A549 (cell line): ENCODE data around the gene SFRP4. TPM values are rescaled to one million over a fixed set of nuclear protein-coding genes. Genes with fewer than 3 reads are reported as not detected.

Experiments used
- ATAC-seq, 2 experiments: fragments of 200-7000 bp in 1 of 2; fragments of >200 bp in 1 of 2; cut with Nextera tagmentation in 1 of 2; cut with Tn5 transposase in 1 of 2; 3 replicates each; pipeline versions ENCODE4 v1.8.0 to v1.9.1; 2018 to 2020; ENCODE audit warnings: mild to moderate bottlenecking in 1 of 2, moderate library complexity in 1 of 2
- CTCF ChIA-PET: fragments of 300-600 bp; sonication (Branson Sonifier 250); formaldehyde crosslinking; extraction: SDS; loops from one replicate; lab custom pipeline; 2021; ENCODE audit warnings: antibody characterized with exemption, inconsistent platforms; lab: Yijun Ruan, JAX
- POLR2A ChIA-PET: fragments of 350-600 bp; formaldehyde crosslinking; extraction: SDS; loops from one replicate; lab custom pipeline; 2021; ENCODE audit warnings: antibody characterized with exemption, inconsistent platforms; lab: Yijun Ruan, JAX
- DNase-seq, 2 experiments: peaks; one replicate each; pipeline versions ENCODE4 v3.0.0 to v3.0.0-alpha.2; 2011 to 2016; ENCODE audit warnings: low read depth in 1 of 2, low spot score in 1 of 2
- FAIRE-seq: peaks from 2 replicates; lab custom pipeline; 2011; peaks lifted over from hg19 to GRCh38; lab: Jason Lieb, UNC
- H3K27ac ChIP-seq, 2 experiments: fragments of >200 bp; sonication (Bioruptor Twin); formaldehyde crosslinking; 3 replicates each; pipeline ENCODE4 v1.5.1; 2016 to 2017
- H3K4me1 ChIP-seq: fragments of >200 bp; sonication (Bioruptor Twin); formaldehyde crosslinking; 3 replicates; pipeline ENCODE4 v1.6.1; 2016
- H3K4me2 ChIP-seq: fragments of >200 bp; sonication (Bioruptor Twin); formaldehyde crosslinking; 3 replicates; pipeline ENCODE4 v1.6.1; 2016
- H3K4me3 ChIP-seq: fragments of >200 bp; sonication (Bioruptor Twin); formaldehyde crosslinking; 3 replicates; pipeline ENCODE4 v1.5.1; 2016
- H3K9me3 ChIP-seq: fragments of >200 bp; sonication (Bioruptor Twin); formaldehyde crosslinking; 3 replicates; pipeline ENCODE4 v1.6.1; 2016
- CBX2 ChIP-seq: fragments of 200-600 bp; sonication (generic); IDR thresholded peaks from 2 replicates; pipeline ENCODE4 v1.6.1; 2016; ENCODE audit warnings: low read depth, mild to moderate bottlenecking, borderline replicate concordance
- CBX8 ChIP-seq: fragments of 200-600 bp; sonication (generic); IDR thresholded peaks from 2 replicates; pipeline ENCODE4 v1.6.1; 2016
- EP300 ChIP-seq, 2 experiments: fragments of >200 bp; sonication (Bioruptor Twin); formaldehyde crosslinking; IDR thresholded peaks; 2 replicates in 1 of 2; 3 replicates in 1 of 2; pipeline ENCODE4 v1.6.1; 2016 to 2017
- FOSB ChIP-seq: fragments of 250-450 bp; sonication (Bioruptor Pico); IDR thresholded peaks from 2 replicates; pipeline ENCODE4 v1.5.0; 2020; ENCODE audit warnings: mild to moderate bottlenecking, moderate library complexity
- FOXS1 ChIP-seq: fragments of 250-450 bp; sonication (Bioruptor Pico); IDR thresholded peaks from 2 replicates; pipeline ENCODE4 v1.5.0; 2020; ENCODE audit warnings: mild to moderate bottlenecking, moderate library complexity
- GATA3 ChIP-seq: IDR thresholded peaks from 2 replicates; pipeline ENCODE4 v1.6.1; 2012; ENCODE audit warnings: borderline replicate concordance
- HEYL ChIP-seq: fragments of 250-450 bp; sonication (Bioruptor Pico); IDR thresholded peaks from 2 replicates; pipeline ENCODE4 v1.8.0; 2021; ENCODE audit warnings: mild to moderate bottlenecking, moderate library complexity
- HOXA7 ChIP-seq: fragments of 250-450 bp; sonication (Bioruptor Pico); IDR thresholded peaks from 2 replicates; pipeline ENCODE4 v1.5.0; 2020; ENCODE audit warnings: mild to moderate bottlenecking, moderate library complexity
- HOXB13 ChIP-seq: fragments of 250-450 bp; sonication (Bioruptor Pico); IDR thresholded peaks from 2 replicates; pipeline ENCODE4 v1.5.0; 2020; ENCODE audit warnings: low read depth, mild to moderate bottlenecking, moderate library complexity
- JUN ChIP-seq, 2 experiments: fragments of >200 bp; sonication (Bioruptor Twin); formaldehyde crosslinking; IDR thresholded peaks; 2 replicates in 1 of 2; 3 replicates in 1 of 2; pipeline ENCODE4 v1.6.1; 2016 to 2017
- RAD21 ChIP-seq, 2 experiments: fragments of >200 bp in 1 of 2; sonication (Bioruptor Twin) in 1 of 2; formaldehyde crosslinking in 1 of 2; IDR thresholded peaks in 1 of 2; conservative IDR thresholded peaks in 1 of 2; 2 replicates in 1 of 2; 3 replicates in 1 of 2; pipeline ENCODE4 v1.6.1; 2012 to 2018; ENCODE audit warnings: inconsistent platforms in 1 of 2
- RFX5 ChIP-seq: fragments of 450-650 bp; IDR thresholded peaks from 2 replicates; pipeline ENCODE4 v1.7.1; 2014; ENCODE audit warnings: antibody characterized with exemption, mild to moderate bottlenecking, moderate library complexity
- TFCP2L1 ChIP-seq: fragments of 250-450 bp; sonication (Bioruptor Pico); IDR thresholded peaks from 2 replicates; pipeline ENCODE4 v1.5.0; 2021; ENCODE audit warnings: mild to moderate bottlenecking
- ZFP36 ChIP-seq: fragments of 450-650 bp; IDR thresholded peaks from 2 replicates; pipeline ENCODE4 v1.6.1; 2014; ENCODE audit warnings: borderline replicate concordance; ENCODE audit not compliant: partially characterized antibody
- ZNF302 ChIP-seq: fragments of 250-450 bp; sonication (Bioruptor Pico); IDR thresholded peaks from 2 replicates; pipeline ENCODE4 v1.9.0; 2021; ENCODE audit warnings: inconsistent platforms, mild to moderate bottlenecking, moderate library complexity
- ZSCAN20 ChIP-seq: fragments of 250-450 bp; sonication (Bioruptor Pico); IDR thresholded peaks from 2 replicates; pipeline ENCODE4 v1.8.0; 2022; ENCODE audit warnings: mild to moderate bottlenecking, moderate library complexity
- WGBS: methylation state at CpG from one replicate; pipeline ENCODE4 v1.1.6; 2017; ENCODE audit errors: missing lambda C conversion rate; 5-methylcytosine and 5-hydroxymethylcytosine counted together
- polyA plus RNA-seq, 4 experiments: library from polyadenylated mRNA; depleted of rRNA in 3 of 4; stranded (reverse); fragments of >200 nt; fragmentation: RNase III in 1 of 4; extraction: RNeasy Plus Mini Kit Qiagen cat#74134 plus additional on column Dnase treatment in 1 of 4; gene quantifications; 2 replicates in 3 of 4; 3 replicates in 1 of 4; pipeline ENCODE4 v1.2.3, GENCODE V29; 2011 to 2017
- TF ChIP-seq, protein P1 (sequence below): fragments of 450-650 bp; IDR thresholded peaks from 2 replicates; pipeline ENCODE4 v1.6.1; 2014; ENCODE audit warnings: antibody characterized with exemption
- TF ChIP-seq, protein P2 (sequence below): IDR thresholded peaks from 2 replicates; pipeline ENCODE4 v1.6.1; 2012
- TF ChIP-seq, protein P3 (sequence below): fragments of 200-600 bp; sonication (generic); IDR thresholded peaks from 2 replicates; pipeline ENCODE4 v1.6.1; 2016; ENCODE audit warnings: antibody characterized with exemption, mild to moderate bottlenecking, moderate library complexity

SFRP4 gene
- polyA plus RNA-seq, 2 of the 4 experiments (the other 2 are of a cell fraction), result 7.4 to 11.9 TPM

DNA sequence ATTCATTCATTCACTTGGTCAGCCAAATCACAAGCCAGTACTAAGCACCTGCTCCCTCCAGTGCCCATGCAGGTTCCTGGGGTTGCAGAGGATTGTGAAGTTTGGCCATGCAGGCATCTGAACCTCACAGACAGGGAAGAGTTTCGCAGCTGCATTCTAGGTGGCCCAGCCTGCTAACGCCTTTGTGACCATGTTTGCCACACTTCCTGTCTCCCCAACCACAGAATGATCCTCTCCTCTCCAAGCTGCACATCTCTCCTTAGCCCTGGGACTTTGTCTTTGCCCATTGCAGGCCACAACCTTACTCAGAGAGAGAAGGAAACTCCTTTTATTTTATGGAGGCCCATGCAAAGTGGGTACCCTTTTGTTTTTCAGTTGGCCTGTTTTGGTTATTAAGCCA lies 35.6 kb upstream of the SFRP4 start:
- DNase-seq (no peak), FAIRE-seq (no peak), ATAC-seq (no peak)
- H3K4me3 ChIP-seq, result no peak overlapping the region
- H3K27ac ChIP-seq, result no peak overlapping the region
- TF ChIP-seq CBX2, result no peak
- no peak for TF ChIP-seq RFX5
- no peak for TF ChIP-seq TFCP2L1 (CRISPR knock-in tag)
- no peak for TF ChIP-seq CBX8
- no peak for TF ChIP-seq HOXA7 (CRISPR knock-in tag)
- no peak for TF ChIP-seq RAD21 (conservative IDR thresholded peaks at IDR 0.05 in 1 of 2, IDR thresholded peaks at IDR 0.05 in 1 of 2)
- TF ChIP-seq HEYL (CRISPR knock-in tag), result no peak
- no peak for TF ChIP-seq GATA3
- TF ChIP-seq FOXS1 (CRISPR knock-in tag), result no peak
- no peak for TF ChIP-seq HOXB13 (CRISPR knock-in tag)
- TF ChIP-seq EP300 (IDR thresholded peaks at IDR 0.05), result no peak
- TF ChIP-seq, protein P1, sequence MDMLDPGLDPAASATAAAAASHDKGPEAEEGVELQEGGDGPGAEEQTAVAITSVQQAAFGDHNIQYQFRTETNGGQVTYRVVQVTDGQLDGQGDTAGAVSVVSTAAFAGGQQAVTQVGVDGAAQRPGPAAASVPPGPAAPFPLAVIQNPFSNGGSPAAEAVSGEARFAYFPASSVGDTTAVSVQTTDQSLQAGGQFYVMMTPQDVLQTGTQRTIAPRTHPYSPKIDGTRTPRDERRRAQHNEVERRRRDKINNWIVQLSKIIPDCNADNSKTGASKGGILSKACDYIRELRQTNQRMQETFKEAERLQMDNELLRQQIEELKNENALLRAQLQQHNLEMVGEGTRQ, result no peak
- no peak for TF ChIP-seq ZNF302 (CRISPR knock-in tag)
- no peak for TF ChIP-seq FOSB (CRISPR knock-in tag)
- TF ChIP-seq JUN (IDR thresholded peaks at IDR 0.05), result no peak
- no peak for TF ChIP-seq ZSCAN20 (CRISPR knock-in tag)
- POLR2A ChIA-PET, result no interaction called here
- H3K9me3 ChIP-seq, result no peaks in the 10 kb centered on the region
- no peaks in the 10 kb centered on the region for H3K4me1 ChIP-seq
- no peak overlapping the region for H3K4me2 ChIP-seq
- WGBS, result 100% methylated on average over 2 of the region's 2 CpGs
- CTCF ChIA-PET, result interaction anchor here (0.8 kb wide), 1 partner anchor 35 kb away, joined by 4 read pairs; the partner anchor contains the start of gene SFRP4

DNA sequence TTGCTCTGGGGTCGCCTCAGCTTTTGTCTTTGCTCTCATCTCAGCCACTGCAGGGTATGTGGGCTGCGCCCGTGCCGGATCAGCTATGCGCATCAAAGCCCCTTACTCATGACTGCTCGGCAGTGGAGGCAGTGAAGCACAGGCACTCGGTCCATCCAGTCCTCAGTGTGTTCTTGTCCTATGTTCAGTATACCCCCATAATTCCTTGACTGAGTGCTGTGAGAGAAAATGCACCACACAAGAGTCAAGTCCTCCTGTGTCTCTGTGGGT lies 31.3 kb upstream of the SFRP4 start:
- ATAC-seq, result no peak
- Histone ChIP-seq H3K4me1 (peaks cover 20% of the 10 kb centered on the region), H3K4me2 (no peak overlapping the region), H3K4me3 (no peak overlapping the region), H3K9me3 (no peaks in the 10 kb centered on the region), H3K27ac (no peak overlapping the region)
- 98% methylated on average over 7 of the region's 7 CpGs for WGBS
- POLR2A ChIA-PET, result no interaction called here
- no peak for FAIRE-seq
- DNase-seq, result no peak
- CTCF ChIA-PET, result interaction anchor here (1.0 kb wide), 1 partner anchor 27 kb away, joined by 4 read pairs; the partner anchor contains the start of gene EPDR1
- no peak for TF ChIP-seq ZFP36
- TF ChIP-seq, protein P2, sequence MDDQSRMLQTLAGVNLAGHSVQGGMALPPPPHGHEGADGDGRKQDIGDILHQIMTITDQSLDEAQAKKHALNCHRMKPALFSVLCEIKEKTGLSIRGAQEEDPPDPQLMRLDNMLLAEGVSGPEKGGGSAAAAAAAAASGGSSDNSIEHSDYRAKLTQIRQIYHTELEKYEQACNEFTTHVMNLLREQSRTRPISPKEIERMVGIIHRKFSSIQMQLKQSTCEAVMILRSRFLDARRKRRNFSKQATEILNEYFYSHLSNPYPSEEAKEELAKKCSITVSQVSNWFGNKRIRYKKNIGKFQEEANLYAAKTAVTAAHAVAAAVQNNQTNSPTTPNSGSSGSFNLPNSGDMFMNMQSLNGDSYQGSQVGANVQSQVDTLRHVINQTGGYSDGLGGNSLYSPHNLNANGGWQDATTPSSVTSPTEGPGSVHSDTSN, result no peak
- TF ChIP-seq, protein P3, sequence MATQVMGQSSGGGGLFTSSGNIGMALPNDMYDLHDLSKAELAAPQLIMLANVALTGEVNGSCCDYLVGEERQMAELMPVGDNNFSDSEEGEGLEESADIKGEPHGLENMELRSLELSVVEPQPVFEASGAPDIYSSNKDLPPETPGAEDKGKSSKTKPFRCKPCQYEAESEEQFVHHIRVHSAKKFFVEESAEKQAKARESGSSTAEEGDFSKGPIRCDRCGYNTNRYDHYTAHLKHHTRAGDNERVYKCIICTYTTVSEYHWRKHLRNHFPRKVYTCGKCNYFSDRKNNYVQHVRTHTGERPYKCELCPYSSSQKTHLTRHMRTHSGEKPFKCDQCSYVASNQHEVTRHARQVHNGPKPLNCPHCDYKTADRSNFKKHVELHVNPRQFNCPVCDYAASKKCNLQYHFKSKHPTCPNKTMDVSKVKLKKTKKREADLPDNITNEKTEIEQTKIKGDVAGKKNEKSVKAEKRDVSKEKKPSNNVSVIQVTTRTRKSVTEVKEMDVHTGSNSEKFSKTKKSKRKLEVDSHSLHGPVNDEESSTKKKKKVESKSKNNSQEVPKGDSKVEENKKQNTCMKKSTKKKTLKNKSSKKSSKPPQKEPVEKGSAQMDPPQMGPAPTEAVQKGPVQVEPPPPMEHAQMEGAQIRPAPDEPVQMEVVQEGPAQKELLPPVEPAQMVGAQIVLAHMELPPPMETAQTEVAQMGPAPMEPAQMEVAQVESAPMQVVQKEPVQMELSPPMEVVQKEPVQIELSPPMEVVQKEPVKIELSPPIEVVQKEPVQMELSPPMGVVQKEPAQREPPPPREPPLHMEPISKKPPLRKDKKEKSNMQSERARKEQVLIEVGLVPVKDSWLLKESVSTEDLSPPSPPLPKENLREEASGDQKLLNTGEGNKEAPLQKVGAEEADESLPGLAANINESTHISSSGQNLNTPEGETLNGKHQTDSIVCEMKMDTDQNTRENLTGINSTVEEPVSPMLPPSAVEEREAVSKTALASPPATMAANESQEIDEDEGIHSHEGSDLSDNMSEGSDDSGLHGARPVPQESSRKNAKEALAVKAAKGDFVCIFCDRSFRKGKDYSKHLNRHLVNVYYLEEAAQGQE, result no peak
